ENCODE measurements around the gene TTBK1.

GRCh38 chr6:43285832-43286231 is 42.6 kb downstream of the TTBK1 start:
- TF ChIP-seq POLR2A (IDR thresholded peaks at IDR 0.05) (no peak), CTCF (IDR thresholded peaks at IDR 0.05) (no peak)
